Activated gamma-delta T cell (primary cell): ENCODE data around the gene TTLL3.
"Not testable (repeated sequence)": the region's sequence is repeated elsewhere in the genome, so short reads cannot be mapped to it uniquely, and the experiment has no call there.

Source experiments
- DNase-seq: peaks from one replicate; lab custom pipeline; 2025; lab: John Stamatoyannopoulos, UW

Gene TTLL3

DNA sequence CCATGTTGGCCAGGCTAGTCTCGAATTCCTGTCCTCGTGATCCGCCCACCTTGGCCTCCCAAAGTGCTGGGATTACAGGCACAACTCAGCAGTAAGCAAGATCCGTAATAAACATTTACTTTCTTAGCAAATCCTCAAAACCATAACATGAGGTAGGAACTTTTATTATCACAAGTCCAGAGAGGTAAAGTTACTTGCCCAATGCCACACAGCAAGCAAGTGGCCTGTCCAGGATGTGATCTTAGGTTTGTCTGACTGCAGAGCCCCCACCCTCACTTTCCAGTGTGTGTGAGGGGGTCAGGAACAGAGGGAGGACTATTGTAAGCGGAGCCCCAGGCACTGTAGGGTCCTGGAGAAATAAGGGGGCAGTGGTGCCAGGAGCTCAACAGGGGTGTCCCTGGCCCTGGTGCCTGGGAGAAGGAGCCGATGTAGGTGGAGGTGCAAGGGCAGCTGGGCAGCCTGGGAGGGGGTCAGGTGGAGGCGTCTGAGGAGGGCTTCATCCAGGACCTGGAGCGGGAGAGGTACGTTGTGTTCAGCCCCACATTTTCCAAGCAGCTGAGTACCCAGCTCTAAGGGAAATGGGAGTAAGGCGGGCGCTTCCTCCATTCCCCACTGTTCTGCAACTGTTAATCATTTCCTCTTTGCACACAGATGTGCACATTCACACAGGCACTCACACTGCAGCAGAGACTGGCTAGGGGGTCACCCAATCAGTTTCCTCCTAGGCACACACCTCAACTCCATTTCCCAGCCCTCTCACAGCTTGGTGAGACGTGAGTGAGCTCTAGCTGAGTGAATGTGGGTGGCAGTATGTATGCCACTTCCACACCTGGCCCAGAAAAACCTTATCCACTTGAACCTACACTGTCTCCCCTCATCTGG, 27.9 kb downstream of the TTLL3 start:
- no peak for DNase-seq

- no peak for DNase-seq
Measured at GRCh38 chr3:9838856-9839255, 28.8 kb downstream of the TTLL3 start.

- no peak for DNase-seq
Measured at GRCh38 chr3:9841015-9841414, 31.0 kb downstream of the TTLL3 start.

- peak; percentile 86 for DNase-seq
Measured at GRCh38 chr3:9843715-9844438, 33.8 kb downstream of the TTLL3 start, which contains the start of gene RPUSD3. TSS of gene RPUSD3 (minus strand) at chr3:9844008. CDS start at chr3:9843990, 18 bp downstream.

GRCh38 chr3:9846231-9846630, 36.2 kb downstream of the TTLL3 start:
- no peak for DNase-seq

- no peak for DNase-seq
Measured at GRCh38 chr3:9846931-9847488, 36.9 kb downstream of the TTLL3 start.

DNA sequence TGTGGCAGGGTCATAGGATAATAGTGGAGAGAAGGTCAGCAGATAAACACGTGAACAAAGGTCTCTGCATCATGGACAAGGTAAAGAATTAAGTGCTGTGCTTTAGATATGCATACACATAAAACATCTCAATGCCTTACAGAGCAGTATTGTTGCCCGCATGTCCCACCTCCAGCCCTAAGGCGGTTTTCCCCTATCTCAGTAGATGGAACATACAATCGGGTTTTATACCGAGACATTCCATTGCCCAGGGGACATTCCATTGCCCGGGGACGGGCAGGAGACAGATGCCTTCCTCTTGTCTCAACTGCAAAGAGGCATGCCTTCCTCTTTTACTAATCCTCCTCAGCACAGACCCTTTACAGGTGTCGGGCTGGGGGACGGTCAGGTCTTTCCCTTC, 37.8 kb downstream of the TTLL3 start:
- not testable (repeated sequence) for DNase-seq

DNA sequence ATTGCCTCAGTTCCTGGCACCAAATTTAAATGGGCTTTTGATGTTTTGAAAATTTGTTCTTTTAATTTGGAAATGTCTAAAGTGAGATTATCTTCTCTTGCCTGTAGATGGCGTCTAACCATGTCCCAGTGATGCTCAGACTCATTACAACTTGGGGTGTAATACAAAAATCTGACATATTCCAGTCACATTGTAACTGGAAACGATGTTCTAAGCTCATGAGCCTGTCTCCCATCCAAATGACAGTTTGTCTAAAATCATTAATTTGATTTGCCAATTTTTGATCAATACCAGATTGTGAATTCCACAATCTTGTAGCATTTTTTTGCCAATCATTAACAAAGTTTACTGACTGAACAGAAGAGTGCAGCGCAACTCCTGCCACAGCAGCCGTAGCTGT, 38.8 kb downstream of the TTLL3 start:
- DNase-seq, result not testable (repeated sequence)

DNA sequence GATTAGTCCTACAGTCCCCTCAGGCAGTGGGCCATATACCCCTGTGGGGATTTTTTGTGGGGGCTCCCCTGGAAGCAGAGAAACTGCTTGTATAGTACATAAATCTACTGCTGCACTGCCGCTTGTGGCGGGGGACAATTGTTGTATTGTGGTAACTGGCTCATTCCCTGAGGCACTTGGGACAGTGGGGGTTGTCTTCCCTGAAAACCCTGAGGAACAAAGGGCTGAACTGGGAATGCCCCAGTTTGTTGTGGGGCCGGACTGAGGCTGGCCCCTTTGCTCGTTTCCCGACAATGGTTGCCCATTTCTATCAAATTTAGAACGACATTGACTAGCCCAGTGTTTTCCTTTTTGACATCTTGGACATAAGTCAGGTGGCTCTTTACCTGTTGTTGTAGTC, 41.3 kb downstream of the TTLL3 start:
- not testable (repeated sequence) for DNase-seq

- not testable (repeated sequence) for DNase-seq
Measured at GRCh38 chr3:9851926-9852325, 41.9 kb downstream of the TTLL3 start.

DNA sequence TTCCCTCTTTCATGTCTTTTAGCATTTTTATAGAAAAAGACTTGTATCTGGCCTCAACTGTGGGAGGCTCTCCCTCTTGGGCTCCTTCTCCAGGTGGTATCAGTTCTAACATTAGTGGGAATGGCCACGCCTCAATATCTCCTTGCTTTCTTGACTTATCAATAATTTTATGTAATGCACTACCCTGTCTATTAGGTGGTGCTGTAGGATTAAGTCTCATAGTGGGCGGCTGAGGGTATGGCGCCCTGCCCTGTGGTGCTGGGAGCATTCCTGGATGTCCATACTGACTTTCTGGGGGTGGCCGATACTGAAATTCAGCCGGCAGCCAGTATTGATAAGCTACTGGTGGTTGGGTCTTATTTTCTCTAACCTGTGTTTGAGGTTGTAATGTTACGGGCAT, 42.5 kb downstream of the TTLL3 start:
- no peak for DNase-seq

- DNase-seq, result not testable (repeated sequence)
Measured at GRCh38 chr3:9854291-9854940, 44.4 kb downstream of the TTLL3 start.

GRCh38 chr3:9855594-9855993, 45.5 kb downstream of the TTLL3 start:
- no peak for DNase-seq

- DNase-seq, result no peak
Measured at GRCh38 chr3:9859530-9860025, 49.5 kb downstream of the TTLL3 start.

- DNase-seq, result no peak
Measured at GRCh38 chr3:9861201-9861600, 51.1 kb downstream of the TTLL3 start.

GRCh38 chr3:9861626-9862130, 51.6 kb downstream of the TTLL3 start:
- DNase-seq, result no peak

GRCh38 chr3:9862391-9863057, 52.5 kb downstream of the TTLL3 start:
- DNase-seq, result peak; percentile 14

- no peak for DNase-seq
Measured at GRCh38 chr3:9863058-9863772, 53.2 kb downstream of the TTLL3 start.

GRCh38 chr3:9864200-9864927, 54.3 kb downstream of the TTLL3 start:
- DNase-seq, result no peak

GRCh38 chr3:9865125-9865637, 55.1 kb downstream of the TTLL3 start:
- DNase-seq, result not testable (repeated sequence)
